Mucosa of descending colon (tissue), 3 donors: ENCODE measurements around the gene NLGN4X. TPM values are rescaled to one million over a fixed set of nuclear protein-coding genes. Genes with fewer than 3 reads are reported as not detected.

Experiments
- ATAC-seq: fragments of 200-7000 bp; cut with Tn5 transposase; one replicate; pipeline ENCODE4 v1.9.1; 2020; ENCODE audit warnings: mild to moderate bottlenecking, moderate library complexity
- DNase-seq, 3 donors: peaks; one replicate each; pipeline ENCODE4 v3.0.0-alpha.2; 2020
- H3K36me3 ChIP-seq: fragments of 200-600 bp; one replicate; pipeline ENCODE4 v1.8.0; 2021; ENCODE audit warnings: low read depth, mild to moderate bottlenecking
- H3K4me1 ChIP-seq: fragments of 200-600 bp; one replicate; pipeline ENCODE4 v1.8.0; 2021; ENCODE audit warnings: low read depth, mild to moderate bottlenecking
- H3K4me3 ChIP-seq: fragments of 200-600 bp; one replicate; pipeline ENCODE4 v1.8.0; 2021; ENCODE audit warnings: mild to moderate bottlenecking
- H3K9me3 ChIP-seq: fragments of 200-600 bp; one replicate; pipeline ENCODE4 v1.8.0; 2021; ENCODE audit warnings: mild to moderate bottlenecking
- CTCF ChIP-seq: fragments of 200-600 bp; IDR thresholded peaks from one replicate; pipeline ENCODE4 v1.8.0; 2022; ENCODE audit warnings: antibody characterized with exemption, mild to moderate bottlenecking
- intact Hi-C, 2 donors: fragments of 100-400 bp; cut with DNase I in 1 of 2; cut with micrococcal nuclease in 1 of 2; formaldehyde crosslinking; loops; one replicate each; pipeline versions ENCODE4 v1.11.0 to v1.11.1; 2022; cut with DNase I, micrococcal nuclease
- total RNA-seq, 3 donors: library from RNA; stranded (reverse); fragmentation: NEBNext Ultra II Directional in 2 of 3; extraction: Animal tissue kit (Norgen Biotek cat#: 25700) in 2 of 3; gene quantifications; one replicate each; pipeline versions ENCODE4 v1.2.1 to v1.2.4, GENCODE V29; 2021 to 2023
- donor health status: DM: no; HTN: no; CAD: no; lungs with moderate emphysema.
- donor health status: DM: no; HTN: no; CAD: no.
- donor health status: DM: no; HTN: yes; CAD: no.

Gene NLGN4X
- total RNA-seq, 3 donors from 2014 or later: 0.93 to 6.2 (median 1.1) TPM

GRCh38 chrX:6053141-6053540, 175.5 kb downstream of the NLGN4X start:
- Histone ChIP-seq H3K4me1 (no peaks in the 10 kb centered on the region), H3K4me3 (no peak overlapping the region), H3K36me3 (no peaks in the 10 kb centered on the region), H3K9me3 (no peaks in the 10 kb centered on the region)
- TF ChIP-seq CTCF: no peak
- intact Hi-C loops: no loop called here
- DNase-seq (no peak), ATAC-seq (no peak)

- intact Hi-C loops: no loop called here
- H3K36me3 ChIP-seq: no peaks in the 10 kb centered on the region
- H3K4me1 ChIP-seq: no peaks in the 10 kb centered on the region
- no peaks in the 10 kb centered on the region for H3K9me3 ChIP-seq
- DNase-seq (no peak), ATAC-seq (no peak)
- no peak overlapping the region for H3K4me3 ChIP-seq
- TF ChIP-seq CTCF: no peak
Observed at GRCh38 chrX:6052111-6052745, 176.4 kb downstream of the NLGN4X start.

- Histone ChIP-seq H3K9me3 (no peaks in the 10 kb centered on the region), H3K4me1 (no peaks in the 10 kb centered on the region), H3K4me3 (no peak overlapping the region), H3K36me3 (no peaks in the 10 kb centered on the region)
- DNase-seq (no peak), ATAC-seq (no peak)
- TF ChIP-seq CTCF: no peak
- intact Hi-C loops: no loop called here
Observed at GRCh38 chrX:6049132-6049531, 179.5 kb downstream of the NLGN4X start.

- Histone ChIP-seq H3K4me1 (no peaks in the 10 kb centered on the region), H3K36me3 (no peaks in the 10 kb centered on the region), H3K4me3 (no peak overlapping the region), H3K9me3 (no peaks in the 10 kb centered on the region)
- ATAC-seq (no peak), DNase-seq (no peak)
- intact Hi-C loops: no loop called here
- no peak for TF ChIP-seq CTCF
Observed at GRCh38 chrX:6041630-6042029, 187.0 kb downstream of the NLGN4X start.

- H3K36me3 ChIP-seq: no peaks in the 10 kb centered on the region
- H3K9me3 ChIP-seq: no peaks in the 10 kb centered on the region
- TF ChIP-seq CTCF: no peak
- ATAC-seq (no peak), DNase-seq (no peak)
- intact Hi-C loops: no loop called here
- no peak overlapping the region for H3K4me3 ChIP-seq
- H3K4me1 ChIP-seq: no peaks in the 10 kb centered on the region
Observed at GRCh38 chrX:6029014-6029413, 199.7 kb downstream of the NLGN4X start.

- intact Hi-C loops: no loop called here
- no peak for DNase-seq
- H3K9me3 ChIP-seq: no peaks in the 10 kb centered on the region
- no peak for ATAC-seq
- no peak overlapping the region for H3K4me3 ChIP-seq
- no peaks in the 10 kb centered on the region for H3K4me1 ChIP-seq
- no peaks in the 10 kb centered on the region for H3K36me3 ChIP-seq
- no peak for TF ChIP-seq CTCF
Observed at GRCh38 chrX:6026980-6027379, 201.7 kb downstream of the NLGN4X start.
